SU-DHL-6 (cell line): ENCODE data around the gene PRLHR.

Source experiments
- H2AFZ ChIP-seq: fragments of 200-600 bp; sonication (generic); 2 replicates; pipeline ENCODE4 v1.6.1; 2014; ENCODE audit warnings: low read depth, mild to moderate bottlenecking, moderate library complexity, mixed read lengths, antibody characterized with exemption, low read length; ENCODE audit not compliant: severe bottlenecking
- H3F3A ChIP-seq: fragments of 200-600 bp; shearing (Covaris generic); 2 replicates; pipeline ENCODE4 v1.6.0; 2016; ENCODE audit warnings: antibody characterized with exemption, mild to moderate bottlenecking; ENCODE audit not compliant: insufficient read depth
- H3K27ac ChIP-seq: fragments of 200-600 bp; sonication (generic); 2 replicates; pipeline ENCODE4 v1.5.1; 2016; ENCODE audit warnings: low read depth, mild to moderate bottlenecking, low read length, moderate library complexity, mixed read lengths
- H3K27me3 ChIP-seq: fragments of 200-600 bp; sonication (generic), shearing (Covaris generic); 2 replicates; pipeline ENCODE4 v1.6.0; 2014; ENCODE audit warnings: mild to moderate bottlenecking, low read length
- H3K36me3 ChIP-seq: fragments of 200-600 bp; sonication (generic); 2 replicates; pipeline ENCODE4 v1.6.1; 2014; ENCODE audit warnings: mild to moderate bottlenecking, low read length, mixed read lengths
- H3K4me2 ChIP-seq: fragments of 300-600, 200-600 bp; shearing (Covaris generic), sonication (generic); 2 replicates; pipeline ENCODE4 v1.6.0; 2014; ENCODE audit warnings: low read length, low read depth, mild to moderate bottlenecking; ENCODE audit not compliant: poor library complexity, severe bottlenecking
- H3K4me3 ChIP-seq: fragments of 200-600 bp; sonication (generic); 2 replicates; pipeline ENCODE4 v1.5.1; 2014; ENCODE audit warnings: antibody characterized with exemption, low read length, mild to moderate bottlenecking, mixed read lengths; ENCODE audit not compliant: insufficient read depth, poor library complexity, severe bottlenecking
- H3K79me2 ChIP-seq: fragments of 200-600 bp; sonication (generic); 2 replicates; pipeline ENCODE4 v1.6.1; 2014; ENCODE audit warnings: mild to moderate bottlenecking, low read length, moderate library complexity; ENCODE audit not compliant: insufficient read depth
- H3K9ac ChIP-seq: fragments of 200-600 bp; sonication (generic); 2 replicates; pipeline ENCODE4 v1.7.0; 2014; ENCODE audit warnings: mild to moderate bottlenecking, low read length
- H3K9me2 ChIP-seq: fragments of 200-600 bp; sonication (generic); replicated peaks from 2 replicates; pipeline ENCODE4 v1.6.1; 2014; ENCODE audit warnings: low read length; ENCODE audit not compliant: insufficient read depth
- H3K9me3 ChIP-seq: fragments of 200-600 bp; sonication (generic); 2 replicates; pipeline ENCODE4 v1.6.1; 2014; ENCODE audit warnings: low read length, mixed read lengths; ENCODE audit not compliant: insufficient read depth
- H4K20me1 ChIP-seq: fragments of 200-600 bp; sonication (generic); 2 replicates; pipeline ENCODE4 v1.6.1; 2014; ENCODE audit warnings: low read depth, mild to moderate bottlenecking, antibody characterized with exemption, low read length, moderate library complexity, mixed read lengths
- EZH2phosphoT487 ChIP-seq: fragments of 200-600 bp; sonication (generic), shearing (Covaris generic); conservative IDR thresholded peaks from 2 replicates; pipeline ENCODE4 v1.6.1; 2018; ENCODE audit warnings: mild to moderate bottlenecking, antibody characterized with exemption, low read length, moderate library complexity, mixed read lengths
- TF ChIP-seq, protein P1 (sequence below): fragments of 200-600 bp; sonication (generic); IDR thresholded peaks from one replicate; pipeline ENCODE4 v1.5.1; 2017; ENCODE audit warnings: antibody characterized with exemption, mild to moderate bottlenecking, low read length, moderate library complexity; ENCODE audit not compliant: insufficient read depth, poor library complexity, severe bottlenecking

PRLHR gene

DNA sequence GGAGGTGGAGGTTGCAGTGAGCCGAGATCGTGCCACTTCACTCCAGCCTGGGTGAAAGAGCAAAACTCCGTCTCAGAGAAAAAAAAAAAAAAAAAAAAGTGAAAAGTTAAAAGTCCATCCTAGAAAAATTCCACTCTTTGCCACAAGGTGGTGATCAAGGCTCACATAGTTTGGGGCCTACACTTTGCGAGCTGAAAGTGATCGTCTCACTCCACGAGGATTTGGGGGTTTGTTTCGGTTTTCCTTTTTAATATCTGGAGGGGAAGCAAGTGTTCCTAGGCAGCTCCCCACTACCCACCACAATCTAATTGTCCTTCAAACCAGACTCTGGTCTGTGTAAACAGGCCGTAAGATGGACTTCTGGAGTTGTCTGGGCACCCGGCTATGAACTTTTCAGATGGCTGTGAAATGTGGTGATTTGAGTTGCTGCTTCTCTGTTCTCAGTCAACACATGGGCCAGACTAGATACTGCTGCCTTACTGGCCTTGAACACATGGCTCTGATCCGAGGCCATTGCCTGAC is 27.1 kb downstream of the PRLHR start:
- no peak overlapping the region for H3K4me2 ChIP-seq
- H3K9me2 ChIP-seq = no peaks in the 10 kb centered on the region
- H4K20me1 ChIP-seq = no peaks in the 10 kb centered on the region
- H3K27me3 ChIP-seq = no peaks in the 10 kb centered on the region
- H3K79me2 ChIP-seq = no peaks in the 10 kb centered on the region
- no peak overlapping the region for H3K4me3 ChIP-seq
- H2AFZ ChIP-seq = peak overlapping the region; percentile 12
- no peak overlapping the region for H3K27ac ChIP-seq
- TF ChIP-seq, protein P1, sequence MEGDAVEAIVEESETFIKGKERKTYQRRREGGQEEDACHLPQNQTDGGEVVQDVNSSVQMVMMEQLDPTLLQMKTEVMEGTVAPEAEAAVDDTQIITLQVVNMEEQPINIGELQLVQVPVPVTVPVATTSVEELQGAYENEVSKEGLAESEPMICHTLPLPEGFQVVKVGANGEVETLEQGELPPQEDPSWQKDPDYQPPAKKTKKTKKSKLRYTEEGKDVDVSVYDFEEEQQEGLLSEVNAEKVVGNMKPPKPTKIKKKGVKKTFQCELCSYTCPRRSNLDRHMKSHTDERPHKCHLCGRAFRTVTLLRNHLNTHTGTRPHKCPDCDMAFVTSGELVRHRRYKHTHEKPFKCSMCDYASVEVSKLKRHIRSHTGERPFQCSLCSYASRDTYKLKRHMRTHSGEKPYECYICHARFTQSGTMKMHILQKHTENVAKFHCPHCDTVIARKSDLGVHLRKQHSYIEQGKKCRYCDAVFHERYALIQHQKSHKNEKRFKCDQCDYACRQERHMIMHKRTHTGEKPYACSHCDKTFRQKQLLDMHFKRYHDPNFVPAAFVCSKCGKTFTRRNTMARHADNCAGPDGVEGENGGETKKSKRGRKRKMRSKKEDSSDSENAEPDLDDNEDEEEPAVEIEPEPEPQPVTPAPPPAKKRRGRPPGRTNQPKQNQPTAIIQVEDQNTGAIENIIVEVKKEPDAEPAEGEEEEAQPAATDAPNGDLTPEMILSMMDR = peak; percentile 31
- no peak for TF ChIP-seq EZH2phosphoT487
- H3F3A ChIP-seq = no peaks in the 10 kb centered on the region
- no peaks in the 10 kb centered on the region for H3K9me3 ChIP-seq
- H3K36me3 ChIP-seq = no peaks in the 10 kb centered on the region
- no peak overlapping the region for H3K9ac ChIP-seq

DNA sequence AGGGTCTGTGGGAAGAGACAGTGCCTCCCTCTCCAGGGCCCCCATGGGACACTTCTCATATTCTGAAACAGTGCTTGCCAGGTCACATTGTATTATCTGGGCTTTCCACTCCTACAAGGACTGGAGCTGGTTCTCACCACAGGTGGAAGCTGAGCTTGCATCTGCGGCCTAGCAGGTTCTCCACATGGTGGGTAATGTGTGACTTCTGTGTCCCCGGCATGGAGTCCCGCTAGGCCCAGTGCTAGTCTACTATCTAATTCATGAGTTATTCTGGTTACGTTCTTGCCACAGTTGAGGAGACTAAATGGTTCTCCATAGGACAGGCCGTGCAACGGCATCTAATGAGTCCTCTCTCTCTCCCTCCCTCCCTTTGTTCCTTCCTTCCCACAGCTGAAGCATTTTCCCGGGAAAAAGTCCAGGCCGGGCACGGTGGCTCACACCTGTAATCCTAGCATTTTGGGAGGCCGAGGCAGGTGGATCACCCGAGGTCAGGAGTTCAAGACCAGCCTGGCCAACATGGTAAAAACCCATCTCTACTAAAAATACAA is 27.7 kb downstream of the PRLHR start:
- H3K9ac ChIP-seq = no peak overlapping the region
- no peaks in the 10 kb centered on the region for H3F3A ChIP-seq
- no peak overlapping the region for H2AFZ ChIP-seq
- H3K27me3 ChIP-seq = no peaks in the 10 kb centered on the region
- no peak overlapping the region for H3K4me3 ChIP-seq
- TF ChIP-seq EZH2phosphoT487 = no peak
- TF ChIP-seq, protein P1 = no peak
- no peak overlapping the region for H3K4me2 ChIP-seq
- no peaks in the 10 kb centered on the region for H4K20me1 ChIP-seq
- no peak overlapping the region for H3K27ac ChIP-seq
- H3K9me2 ChIP-seq = no peaks in the 10 kb centered on the region
- no peaks in the 10 kb centered on the region for H3K36me3 ChIP-seq
- H3K79me2 ChIP-seq = no peaks in the 10 kb centered on the region
- H3K9me3 ChIP-seq = no peaks in the 10 kb centered on the region

DNA sequence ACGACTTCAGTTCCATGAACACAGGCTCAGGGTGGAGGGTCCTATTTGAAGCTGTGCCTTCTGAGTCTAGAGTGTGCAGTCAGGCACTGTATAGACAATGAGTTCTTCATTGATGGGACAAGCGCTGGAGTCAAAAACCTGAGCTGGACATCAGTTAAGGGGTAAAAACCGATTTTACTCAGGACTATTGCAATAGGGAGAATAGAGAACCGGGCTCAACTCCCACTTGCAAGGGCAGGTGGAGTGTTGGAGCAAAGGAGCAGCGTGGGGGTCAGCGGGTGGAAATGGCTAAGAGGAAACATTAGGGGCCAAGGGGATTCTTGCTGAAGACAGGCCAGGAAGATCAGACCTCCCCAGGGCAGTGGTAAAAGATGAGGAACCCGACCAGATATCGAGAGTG is 28.5 kb downstream of the PRLHR start:
- TF ChIP-seq, protein P1 = no peak
- TF ChIP-seq EZH2phosphoT487 = no peak
- no peak overlapping the region for H3K27ac ChIP-seq

More for the DNA sequence above, 28.5 kb downstream of the PRLHR start:
- no peak overlapping the region for H3K4me3 ChIP-seq
- H3K27me3 ChIP-seq = no peaks in the 10 kb centered on the region
- no peaks in the 10 kb centered on the region for H3K9me2 ChIP-seq
- H3K79me2 ChIP-seq = no peaks in the 10 kb centered on the region
- no peaks in the 10 kb centered on the region for H3K9me3 ChIP-seq
- no peaks in the 10 kb centered on the region for H3K36me3 ChIP-seq
- no peaks in the 10 kb centered on the region for H3F3A ChIP-seq
- no peak overlapping the region for H3K9ac ChIP-seq
- no peak overlapping the region for H2AFZ ChIP-seq
- no peak overlapping the region for H3K4me2 ChIP-seq
- H4K20me1 ChIP-seq = no peaks in the 10 kb centered on the region
